GM18951 (cell line): ENCODE results near the gene PARP3.
"Not testable (repeated sequence)": the region's sequence is repeated elsewhere in the genome, so short reads cannot be mapped to it uniquely, and the experiment has no call there.

Source experiments
- POLR2A ChIP-seq: IDR thresholded peaks from 4 replicates; pipeline ENCODE4 v1.6.1; 2011; ENCODE audit warnings: mild to moderate bottlenecking; ENCODE audit not compliant: insufficient read length, insufficient read depth; ENCODE audit errors: extremely low read depth
- in situ Hi-C: fragments of 300-500 bp; cut with MboI; formaldehyde crosslinking; loops from one replicate; pipeline ENCODE4 v1.12.0; 2022; ENCODE audit warnings: low sequenced_read_pairs, mixed read lengths, inconsistent platforms; ENCODE audit not compliant: unreplicated experiment

PARP3 gene

GRCh38 chr3:51941798-51942602 lies at the start of gene PARP3, which contains the start of gene RRP9:
TSS of gene PARP3 (plus strand) at chr3:51942363. CDS start at chr3:51943356, 993 bp downstream.
TSS of gene RRP9 (minus strand) at chr3:51941904. CDS start at chr3:51941867, 37 bp downstream.
- peak; percentile 67 for TF ChIP-seq POLR2A
- in situ Hi-C loops = no loop called here

GRCh38 chr3:51894391-51894790 lies 47.8 kb upstream of the PARP3 start:
- no peak for TF ChIP-seq POLR2A
- in situ Hi-C loops = no loop called here

GRCh38 chr3:51894939-51895338 lies 47.2 kb upstream of the PARP3 start:
- no peak for TF ChIP-seq POLR2A
- in situ Hi-C loops = no loop called here

GRCh38 chr3:51896607-51897305 lies 45.4 kb upstream of the PARP3 start:
- in situ Hi-C loops = no loop called here

GRCh38 chr3:51897391-51897790 lies 44.8 kb upstream of the PARP3 start:
- in situ Hi-C loops = no loop called here
- no peak for TF ChIP-seq POLR2A

More at GRCh38 chr3:51896607-51897305, 45.4 kb upstream of the PARP3 start:
- no peak for TF ChIP-seq POLR2A

- in situ Hi-C loops = not testable (repeated sequence)
Measured at GRCh38 chr3:51900043-51900442, 42.1 kb upstream of the PARP3 start.

GRCh38 chr3:51902361-51902760 lies 39.8 kb upstream of the PARP3 start:
- in situ Hi-C loops = not testable (repeated sequence)

- no peak for TF ChIP-seq POLR2A
- in situ Hi-C loops = no loop called here
Measured at GRCh38 chr3:51904034-51904823, 37.9 kb upstream of the PARP3 start.

- no peak for TF ChIP-seq POLR2A
- in situ Hi-C loops = no loop called here
Measured at GRCh38 chr3:51908026-51908425, 34.1 kb upstream of the PARP3 start.

GRCh38 chr3:51916418-51916817 lies 25.7 kb upstream of the PARP3 start:
- no peak for TF ChIP-seq POLR2A
- in situ Hi-C loops = no loop called here

- in situ Hi-C loops = no loop called here
- no peak for TF ChIP-seq POLR2A
Measured at GRCh38 chr3:51921081-51921578, 21.0 kb upstream of the PARP3 start.

- TF ChIP-seq POLR2A = no peak
- in situ Hi-C loops = no loop called here
Measured at GRCh38 chr3:51927061-51927977, 14.8 kb upstream of the PARP3 start.
